HepG2 (cell line): ENCODE data around the gene PLEKHB2. TPM values are rescaled to one million over a fixed set of nuclear protein-coding genes. Genes with fewer than 3 reads are reported as not detected.

Experiments used
- ATAC-seq: fragments of 200-7000 bp; cut with Tn5 transposase; 3 replicates; pipeline ENCODE4 v1.9.1; 2020; ENCODE audit warnings: mild to moderate bottlenecking, moderate library complexity
- BruUV-seq: library from RNA; stranded (reverse); fragments of 400-500 nt; replicated peaks from 2 replicates; lab custom pipeline; 2021; lab: Mats Ljungman, UMichigan
- CTCF ChIA-PET: fragments of 300-600 bp; formaldehyde crosslinking; extraction: SDS; loops from one replicate; lab custom pipeline; 2021; ENCODE audit warnings: low total read pairs, inconsistent platforms, low intra/inter-chr PET ratio; lab: Yijun Ruan, JAX
- POLR2A ChIA-PET: fragments of 350-600 bp; sonication (Branson Sonifier 250); formaldehyde crosslinking; loops from one replicate; lab custom pipeline; 2020; ENCODE audit warnings: antibody characterized with exemption, inconsistent platforms; lab: Yijun Ruan, JAX
- DNase-seq: peaks from one replicate; pipeline ENCODE4 v3.0.0-alpha.2; 2015; ENCODE audit warnings: low spot score
- FAIRE-seq: peaks from 3 replicates; lab custom pipeline; 2011; peaks lifted over from hg19 to GRCh38; lab: Jason Lieb, UNC
- H2AFZ ChIP-seq: one replicate; pipeline ENCODE4 v1.6.1; 2011; ENCODE audit warnings: low read length, inconsistent platforms
- H3K27ac ChIP-seq: fragments of 300-600 bp; 3 replicates; pipeline ENCODE4 v1.8.0; 2011; ENCODE audit warnings: mixed run types, mild to moderate bottlenecking, mixed read lengths, low read length, inconsistent platforms; ENCODE audit not compliant: insufficient read depth; ENCODE audit errors: extremely low read length
- H3K27me3 ChIP-seq, 2 experiments: fragments of 200-600 bp in 1 of 2; 2 replicates in 1 of 2; 3 replicates in 1 of 2; pipeline versions ENCODE4 v1.6.0 to v1.8.0; 2011; ENCODE audit warnings: low read length in 2 of 2, mild to moderate bottlenecking in 2 of 2, moderate library complexity in 2 of 2, inconsistent platforms in 1 of 2; ENCODE audit not compliant: insufficient read depth in 2 of 2, control insufficient read depth in 1 of 2
- H3K36me3 ChIP-seq, 2 experiments: fragments of 200-600 bp in 1 of 2; replicated peaks in 1 of 2; 2 replicates in 1 of 2; 3 replicates in 1 of 2; pipeline versions ENCODE4 v1.5.1 to v1.8.0; 2011; ENCODE audit warnings: low read length in 2 of 2, inconsistent platforms in 1 of 2; ENCODE audit not compliant: insufficient read depth in 2 of 2, control insufficient read depth in 1 of 2
- H3K4me1 ChIP-seq: 2 replicates; pipeline ENCODE4 v1.5.1; 2012; ENCODE audit warnings: low read length, inconsistent platforms; ENCODE audit not compliant: insufficient read depth
- H3K4me2 ChIP-seq: 2 replicates; pipeline ENCODE4 v1.6.0; 2011; ENCODE audit warnings: low read depth, low read length, inconsistent platforms
- H3K4me3 ChIP-seq, 3 experiments: fragments of 200-600 bp in 1 of 3; sonication (generic), shearing (Covaris generic) in 1 of 3; replicated peaks in 1 of 3; 2 replicates each; pipeline ENCODE4 v1.5.1; 2011 to 2016; ENCODE audit warnings: low read length in 3 of 3, inconsistent platforms in 2 of 3, low read depth in 2 of 3, mild to moderate bottlenecking in 2 of 3, control low read depth in 1 of 3, mixed read lengths in 1 of 3; ENCODE audit not compliant: insufficient read depth in 1 of 3
- H3K79me2 ChIP-seq: one replicate; pipeline ENCODE4 v1.6.1; 2011; ENCODE audit warnings: low read length, inconsistent platforms; ENCODE audit not compliant: insufficient read depth
- H3K9ac ChIP-seq: 2 replicates; pipeline ENCODE4 v1.6.0; 2011; ENCODE audit warnings: mild to moderate bottlenecking, low read depth, low read length, inconsistent platforms; ENCODE audit not compliant: insufficient read depth
- H3K9me3 ChIP-seq: 2 replicates; pipeline ENCODE4 v1.5.1; 2012; ENCODE audit warnings: mild to moderate bottlenecking, low read length
- H4K20me1 ChIP-seq: 2 replicates; pipeline ENCODE4 v1.6.0; 2011; ENCODE audit warnings: inconsistent platforms, mild to moderate bottlenecking, low read length, moderate library complexity; ENCODE audit not compliant: insufficient read depth
- ZNF142 ChIP-seq: sonication (generic); formaldehyde crosslinking; IDR thresholded peaks from 2 replicates; pipeline ENCODE4 v1.4.0; 2020; ENCODE audit warnings: missing genetic modification reagents
- ZNF878 ChIP-seq: sonication (generic); formaldehyde crosslinking; IDR thresholded peaks from 2 replicates; pipeline ENCODE4 v1.8.1; 2023; ENCODE audit warnings: mild to moderate bottlenecking, missing genetic modification reagents, moderate library complexity
- WGBS: methylation state at CpG from one replicate; pipeline ENCODE4 v1.1.6; 2017; ENCODE audit warnings: low lambda C conversion rate; 5-methylcytosine and 5-hydroxymethylcytosine counted together
- in situ Hi-C: cut with HindIII; loops from 2 replicates; pipeline ENCODE4 v1.10.0; 2017; ENCODE audit warnings: low pct_unique_long_range_greater_than_20kb; ENCODE audit not compliant: extremely low pct_ligation_motif_present
- intact Hi-C: fragments of 100-400 bp; cut with micrococcal nuclease; formaldehyde crosslinking; loops from one replicate; pipeline ENCODE4 v1.10.0; 2022; ENCODE audit not compliant: unreplicated experiment
- polyA plus RNA-seq, 8 experiments: library from polyadenylated mRNA; depleted of rRNA in 3 of 8; stranded (reverse) in 7 of 8; unstranded in 1 of 8; fragments of >200 nt; fragmentation: Illumina TruSeq in 4 of 8; extraction: Trizol in 4 of 8; gene quantifications; 2 replicates each; pipeline versions ENCODE4 v1.2.1 to v1.2.3, GENCODE V29; 2011 to 2016; ENCODE audit warnings: low read depth in 4 of 8, missing spikeins in 1 of 8, mixed read lengths in 1 of 8; ENCODE audit not compliant: insufficient read depth in 1 of 8
- total RNA-seq, 5 experiments: library from RNA; depleted of rRNA; stranded (reverse); fragments of >200 nt; fragmentation: Illumina TruSeq; extraction: Trizol; gene quantifications; 2 replicates each; pipeline ENCODE4 v1.2.3, GENCODE V29; 2016; ENCODE audit warnings: low read depth in 1 of 5

PLEKHB2 gene
- total and polyA plus RNA-seq, 2 of the 13 experiments (the other 11 are each of a cell fraction or from before 2014, with no cell fraction given): 73.0 to 78.9 TPM

GRCh38 chr2:131081190-131081589 lies 23.9 kb upstream of the PLEKHB2 start:
- intact Hi-C loops: no loop called here
- ATAC-seq (no peak), DNase-seq (no peak), FAIRE-seq (no peak)
- ChIA-PET POLR2A (interaction anchor here (1.0 kb wide), 1 partner anchor 11 kb away, joined by 4 read pairs; the partner anchor contains the start of gene FAM168B), CTCF (no interaction called here)
- no peak overlapping the region for H2AFZ ChIP-seq
- BruUV-seq: TSS peak; percentile 29
- H3K9me3 ChIP-seq: no peaks in the 10 kb centered on the region
- no peak overlapping the region for H3K4me3 ChIP-seq
- no peak overlapping the region for H3K4me2 ChIP-seq
- in situ Hi-C loops: no loop called here
- H3K36me3 ChIP-seq: peaks cover 28 to 77% of the 10 kb centered on the region in 2 experiments
- TF ChIP-seq ZNF142 (CRISPR knock-in tag) (no peak), ZNF878 (CRISPR knock-in tag) (no peak)
- H3K27ac ChIP-seq: no peak overlapping the region
- H3K79me2 ChIP-seq: peaks cover 74% of the 10 kb centered on the region
- H3K27me3 ChIP-seq: no peaks in the 10 kb centered on the region
- peaks cover 52% of the 10 kb centered on the region for H3K4me1 ChIP-seq
- H4K20me1 ChIP-seq: peaks cover 60% of the 10 kb centered on the region
- H3K9ac ChIP-seq: no peak overlapping the region
- WGBS: over 99% methylated on average over 4 of the region's 4 CpGs
